ENCODE measurements around the gene BLVRA.

DNA sequence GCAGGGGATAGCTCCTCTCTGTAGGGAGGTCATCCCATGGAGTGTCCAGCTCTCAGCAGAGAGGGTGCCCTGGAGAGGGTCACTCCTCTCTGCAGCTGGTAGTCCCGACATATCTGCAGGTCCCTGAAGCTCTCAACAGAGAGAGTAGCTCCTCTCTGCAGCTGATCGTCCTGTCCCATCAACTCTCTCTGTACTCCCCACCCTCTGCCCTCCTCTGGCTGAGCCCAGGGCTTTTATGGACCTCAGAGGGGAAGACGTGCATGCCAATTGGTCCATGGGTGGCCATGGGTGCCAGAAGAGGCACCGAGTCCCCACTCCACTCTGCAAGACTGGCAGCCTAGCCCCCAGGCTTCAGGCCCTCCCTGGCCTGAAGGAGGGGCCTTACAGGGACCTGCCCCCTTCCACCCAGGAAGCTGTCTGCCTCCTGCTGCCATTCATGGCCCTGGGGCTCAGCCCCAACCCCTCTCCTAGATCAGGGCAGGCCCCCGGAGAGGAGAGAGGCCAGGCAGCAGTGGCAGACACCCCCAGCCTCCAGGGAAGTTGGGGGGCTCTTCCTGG, 9.0 kb upstream of the BLVRA start:
- TF ChIP-seq, protein P1, sequence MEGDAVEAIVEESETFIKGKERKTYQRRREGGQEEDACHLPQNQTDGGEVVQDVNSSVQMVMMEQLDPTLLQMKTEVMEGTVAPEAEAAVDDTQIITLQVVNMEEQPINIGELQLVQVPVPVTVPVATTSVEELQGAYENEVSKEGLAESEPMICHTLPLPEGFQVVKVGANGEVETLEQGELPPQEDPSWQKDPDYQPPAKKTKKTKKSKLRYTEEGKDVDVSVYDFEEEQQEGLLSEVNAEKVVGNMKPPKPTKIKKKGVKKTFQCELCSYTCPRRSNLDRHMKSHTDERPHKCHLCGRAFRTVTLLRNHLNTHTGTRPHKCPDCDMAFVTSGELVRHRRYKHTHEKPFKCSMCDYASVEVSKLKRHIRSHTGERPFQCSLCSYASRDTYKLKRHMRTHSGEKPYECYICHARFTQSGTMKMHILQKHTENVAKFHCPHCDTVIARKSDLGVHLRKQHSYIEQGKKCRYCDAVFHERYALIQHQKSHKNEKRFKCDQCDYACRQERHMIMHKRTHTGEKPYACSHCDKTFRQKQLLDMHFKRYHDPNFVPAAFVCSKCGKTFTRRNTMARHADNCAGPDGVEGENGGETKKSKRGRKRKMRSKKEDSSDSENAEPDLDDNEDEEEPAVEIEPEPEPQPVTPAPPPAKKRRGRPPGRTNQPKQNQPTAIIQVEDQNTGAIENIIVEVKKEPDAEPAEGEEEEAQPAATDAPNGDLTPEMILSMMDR (conservative IDR thresholded peaks at IDR 0.05; ENCODE audit: low read length): no peak
- TF ChIP-seq EZH2phosphoT487 (IDR thresholded peaks at IDR 0.05; ENCODE audit: borderline replicate concordance, low read depth, low read length): no peak

Measured in OCI-LY7 (cell line).